Large intestine (tissue), 12 donors: Measurements from ENCODE around the gene KCNIP2. TPM values are rescaled to one million over a fixed set of nuclear protein-coding genes. Genes with fewer than 3 reads are reported as not detected.

ENCODE experiments used
- DNase-seq, 2 donors: peaks; one replicate each; pipeline versions ENCODE4 v3.0.0 to v3.0.0-alpha.2; 2013
- H3K27ac ChIP-seq: one replicate; pipeline ENCODE4 v1.5.1; 2013; ENCODE audit warnings: low read length
- H3K27me3 ChIP-seq: 2 replicates; pipeline ENCODE4 v1.6.1; 2013; ENCODE audit warnings: low read length; ENCODE audit not compliant: control insufficient read depth, insufficient read depth
- H3K36me3 ChIP-seq: 2 replicates; pipeline ENCODE4 v1.6.1; 2013; ENCODE audit warnings: low read length; ENCODE audit not compliant: control insufficient read depth, insufficient read depth
- H3K4me1 ChIP-seq: one replicate; pipeline ENCODE4 v1.6.1; 2013; ENCODE audit warnings: low read length; ENCODE audit not compliant: control insufficient read depth, insufficient read depth
- H3K4me3 ChIP-seq: one replicate; pipeline ENCODE4 v1.5.1; 2013; ENCODE audit warnings: low read length
- H3K9me3 ChIP-seq: one replicate; pipeline ENCODE4 v1.6.1; 2013; ENCODE audit warnings: mild to moderate bottlenecking, low read depth, low read length, moderate library complexity; ENCODE audit not compliant: control insufficient read depth
- WGBS: methylation state at CpG from one replicate; pipeline ENCODE4 v1.1.5; 2013; ENCODE audit warnings: low lambda C conversion rate; ENCODE audit not compliant: insufficient coverage; 5-methylcytosine and 5-hydroxymethylcytosine counted together
- long read RNA-seq, 11 donors: transcript quantifications; one replicate each; lab custom pipeline, GENCODE V29; 2026
- polyA plus RNA-seq: library from polyadenylated mRNA; unstranded; fragments of 120-200 nt; gene quantifications from one replicate; pipeline ENCODE4 v1.2.1, GENCODE V29; 2013

KCNIP2 gene
- 21.2 TPM for polyA plus RNA-seq
- long read RNA-seq, donor 1 = 0 reads
- long read RNA-seq, donor 2, partial matches to known transcripts = 0 of 1 reads
- long read RNA-seq, donor 2, other reads (novel, unspliced or antisense) = 0 of 1 reads
- long read RNA-seq, donor 3 = 0 reads
- long read RNA-seq, donor 4 = 0 reads
- long read RNA-seq, donor 5 = 0 reads
- long read RNA-seq, donor 6, partial matches to known transcripts = 0 of 2 reads
- long read RNA-seq, donor 6, other reads (novel, unspliced or antisense) = 0 of 2 reads
- long read RNA-seq, donor 7 = 0 reads
- long read RNA-seq, donor 8 = 0 reads
- long read RNA-seq, donor 9, partial matches to known transcripts = 0 of 2 reads
- long read RNA-seq, donor 9, other reads (novel, unspliced or antisense) = 0 of 2 reads
- long read RNA-seq, donor 10 = 0 reads
- long read RNA-seq, donor 11, partial matches to known transcripts = 0 of 2 reads
- long read RNA-seq, donor 11, other reads (novel, unspliced or antisense) = 0 of 2 reads

GRCh38 chr10:101843032-101844021 is at the start of gene KCNIP2:
KCNIP2 (minus strand) TSS chr10:101843800; CDS start chr10:101843568, 232 bp downstream.
- no peaks in the 10 kb centered on the region for H3K9me3 ChIP-seq
- DNase-seq = no peak
- peaks cover 24% of the 10 kb centered on the region for H3K4me1 ChIP-seq
- no peaks in the 10 kb centered on the region for H3K27me3 ChIP-seq
- H3K27ac ChIP-seq = no peak within 1 kb of the TSS
- H3K4me3 ChIP-seq = peak within 1 kb of the TSS; percentile 16
- no CpG with 5 or more reads among the region's 60 CpGs for WGBS
- peaks cover 21% of the 10 kb centered on the region for H3K36me3 ChIP-seq

- H3K4me3 ChIP-seq = no peak overlapping the region
Observed at GRCh38 chr10:101892782-101893391, 49.3 kb upstream of the KCNIP2 start.

GRCh38 chr10:101889256-101890210 is 45.9 kb upstream of the KCNIP2 start:
- Histone ChIP-seq H3K4me3 (no peak overlapping the region), H3K36me3 (peaks cover 6% of the 10 kb centered on the region), H3K9me3 (no peaks in the 10 kb centered on the region), H3K4me1 (no peaks in the 10 kb centered on the region), H3K27me3 (no peaks in the 10 kb centered on the region), H3K27ac (no peak overlapping the region)
- 20% methylated on average over 1 of the region's 5 CpGs for WGBS
- DNase-seq = peak; percentile 37 to 46

More at GRCh38 chr10:101892782-101893391, 49.3 kb upstream of the KCNIP2 start:
- 100% methylated on average over 1 of the region's 4 CpGs for WGBS
- Histone ChIP-seq H3K4me1 (no peaks in the 10 kb centered on the region), H3K27ac (no peak overlapping the region), H3K9me3 (no peaks in the 10 kb centered on the region), H3K27me3 (no peaks in the 10 kb centered on the region), H3K36me3 (peaks cover 3% of the 10 kb centered on the region)
- peak; percentile 7 to 29 for DNase-seq

GRCh38 chr10:101888251-101888949 is 44.8 kb upstream of the KCNIP2 start:
- H3K36me3 ChIP-seq = peaks cover 6% of the 10 kb centered on the region
- H3K4me3 ChIP-seq = no peak overlapping the region
- no peaks in the 10 kb centered on the region for H3K9me3 ChIP-seq
- H3K27me3 ChIP-seq = no peaks in the 10 kb centered on the region
- no peak for DNase-seq
- H3K27ac ChIP-seq = no peak overlapping the region
- no CpG with 5 or more reads among the region's 2 CpGs for WGBS
- H3K4me1 ChIP-seq = no peaks in the 10 kb centered on the region

DNA sequence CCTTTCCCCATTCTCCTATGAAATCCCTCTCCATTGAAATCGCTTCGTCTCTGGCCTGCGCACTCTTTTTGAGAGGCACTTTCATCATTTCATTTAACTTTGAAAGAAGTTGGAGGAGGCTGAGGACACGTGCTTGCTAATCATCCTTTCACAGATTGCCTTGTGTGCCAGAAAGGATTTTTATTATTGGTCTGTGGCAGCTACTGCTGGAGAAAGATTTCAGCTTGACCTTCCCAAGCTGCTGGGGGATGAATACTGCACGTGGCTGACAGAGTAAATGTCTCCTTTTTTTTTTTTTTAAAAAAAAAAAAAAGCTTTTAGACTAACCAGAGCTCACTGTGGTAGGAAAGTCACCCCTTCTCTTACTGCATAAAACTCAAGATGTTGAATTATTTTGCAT is 44.2 kb upstream of the KCNIP2 start:
- no peaks in the 10 kb centered on the region for H3K9me3 ChIP-seq
- H3K4me1 ChIP-seq = no peaks in the 10 kb centered on the region
- 93% methylated on average over 3 of the region's 5 CpGs for WGBS
- H3K36me3 ChIP-seq = peaks cover 6% of the 10 kb centered on the region
- DNase-seq = no peak
- no peak overlapping the region for H3K27ac ChIP-seq
- H3K27me3 ChIP-seq = no peaks in the 10 kb centered on the region
- no peak overlapping the region for H3K4me3 ChIP-seq

DNA sequence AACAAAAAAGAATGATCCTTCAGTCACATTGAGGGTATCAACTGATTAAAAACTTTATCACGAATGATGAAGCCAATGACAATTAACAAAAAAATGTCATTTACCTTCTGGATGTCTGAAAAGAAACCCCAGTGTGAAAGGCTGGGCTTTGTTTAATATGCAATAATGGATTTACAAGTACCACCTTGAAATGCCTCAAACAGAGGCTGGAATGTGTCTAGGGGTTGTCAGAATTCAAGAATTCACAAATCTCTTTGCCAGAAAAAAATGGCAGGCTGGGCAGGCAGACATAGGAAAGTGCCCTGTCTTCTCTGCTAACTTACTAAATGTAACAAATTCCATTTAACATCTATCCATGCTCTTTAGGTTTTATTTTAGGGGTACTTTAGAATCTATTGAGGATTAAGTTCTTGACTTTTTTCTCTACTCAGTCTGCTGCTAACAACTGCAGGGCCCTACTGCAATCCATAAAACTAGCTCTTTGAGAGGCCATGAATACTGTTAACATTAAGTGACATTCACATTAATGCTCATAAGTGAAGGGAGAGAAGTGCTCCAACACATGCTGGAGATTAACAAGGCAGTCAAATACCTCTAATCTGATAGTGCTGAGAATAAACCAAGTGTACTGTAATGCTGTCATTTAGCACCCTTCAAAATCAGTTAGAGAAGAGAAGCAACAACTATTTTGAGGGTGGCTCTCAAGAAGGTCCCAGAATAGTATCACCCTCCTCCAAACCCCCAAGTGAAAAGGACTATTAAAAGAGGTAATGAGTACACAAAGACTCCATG is 43.1 kb upstream of the KCNIP2 start:
- peaks cover 6% of the 10 kb centered on the region for H3K36me3 ChIP-seq
- WGBS = 100% methylated on average over 1 of the region's 1 CpG
- no peaks in the 10 kb centered on the region for H3K9me3 ChIP-seq
- no peak overlapping the region for H3K27ac ChIP-seq
- no peaks in the 10 kb centered on the region for H3K4me1 ChIP-seq
- DNase-seq = no peak
- H3K4me3 ChIP-seq = no peak overlapping the region
- no peaks in the 10 kb centered on the region for H3K27me3 ChIP-seq

GRCh38 chr10:101881036-101881774 is 37.6 kb upstream of the KCNIP2 start:
- WGBS = no CpG with 5 or more reads among the region's 2 CpGs
- Histone ChIP-seq H3K27me3 (no peaks in the 10 kb centered on the region), H3K4me3 (no peak overlapping the region), H3K27ac (no peak overlapping the region), H3K4me1 (no peaks in the 10 kb centered on the region), H3K9me3 (no peaks in the 10 kb centered on the region), H3K36me3 (no peaks in the 10 kb centered on the region)
- no peak for DNase-seq

- no peak overlapping the region for H3K4me3 ChIP-seq
Observed at GRCh38 chr10:101880232-101880573, 36.6 kb upstream of the KCNIP2 start.

More at GRCh38 chr10:101880232-101880573, 36.6 kb upstream of the KCNIP2 start:
- DNase-seq = no peak
- Histone ChIP-seq H3K9me3 (no peaks in the 10 kb centered on the region), H3K27ac (no peak overlapping the region), H3K27me3 (no peaks in the 10 kb centered on the region), H3K4me1 (no peaks in the 10 kb centered on the region), H3K36me3 (no peaks in the 10 kb centered on the region)
- WGBS = no CpG with 5 or more reads among the region's 2 CpGs
